Smooth muscle cell (in vitro differentiated cells): ENCODE data around the gene IL34. TPM values are rescaled to one million over a fixed set of nuclear protein-coding genes. Genes with fewer than 3 reads are reported as not detected.

Source experiments
- DNase-seq: peaks from one replicate; lab custom pipeline; 2025; ENCODE audit not compliant: unreplicated experiment; lab: John Stamatoyannopoulos, UW
- H2AFZ ChIP-seq: fragments of 200-600 bp; sonication (generic); 2 replicates; pipeline ENCODE4 v1.6.0; 2016; ENCODE audit warnings: antibody characterized with exemption, low read depth, mild to moderate bottlenecking
- H3F3A ChIP-seq: fragments of 200-600 bp; sonication (generic); 2 replicates; pipeline ENCODE4 v1.6.0; 2017; ENCODE audit warnings: antibody characterized with exemption, low read depth
- H3K27ac ChIP-seq: fragments of 200-600 bp; sonication (generic); 2 replicates; pipeline ENCODE4 v1.5.1; 2016; ENCODE audit warnings: low read depth, mild to moderate bottlenecking
- H3K27me3 ChIP-seq: fragments of 200-600 bp; sonication (generic); 2 replicates; pipeline ENCODE4 v1.6.1; 2016; ENCODE audit warnings: low read depth, mild to moderate bottlenecking
- H3K36me3 ChIP-seq: fragments of 200-600 bp; sonication (generic); 2 replicates; pipeline ENCODE4 v1.5.1; 2016; ENCODE audit warnings: low read depth
- H3K4me1 ChIP-seq: fragments of 200-600 bp; sonication (generic); 2 replicates; pipeline ENCODE4 v1.5.1; 2016; ENCODE audit warnings: low read depth
- H3K4me2 ChIP-seq: fragments of 200-600 bp; sonication (generic); 2 replicates; pipeline ENCODE4 v1.6.0; 2016; ENCODE audit warnings: mild to moderate bottlenecking
- H3K4me3 ChIP-seq: fragments of 200-600 bp; sonication (generic); 2 replicates; pipeline ENCODE4 v1.5.1; 2016; ENCODE audit warnings: mild to moderate bottlenecking
- H3K79me2 ChIP-seq: fragments of 200-600 bp; sonication (generic); 2 replicates; pipeline ENCODE4 v1.6.0; 2016; ENCODE audit warnings: low read depth, mild to moderate bottlenecking
- H3K9ac ChIP-seq: fragments of 200-600 bp; sonication (generic); 2 replicates; pipeline ENCODE4 v1.6.0; 2016; ENCODE audit warnings: low read depth
- H3K9me3 ChIP-seq: fragments of 200-600 bp; sonication (generic); replicated peaks from 2 replicates; pipeline ENCODE4 v1.5.1; 2016; ENCODE audit warnings: low read depth
- H4K20me1 ChIP-seq: fragments of 200-600 bp; sonication (generic); 2 replicates; pipeline ENCODE4 v1.6.0; 2016; ENCODE audit warnings: low read depth
- CTCF ChIP-seq: fragments of 200-600 bp; sonication (generic); IDR thresholded peaks from 2 replicates; pipeline ENCODE4 v1.5.1; 2017; ENCODE audit warnings: borderline replicate concordance, mild to moderate bottlenecking, antibody characterized with exemption; ENCODE audit not compliant: insufficient read depth, poor library complexity, severe bottlenecking
- WGBS: methylation state at CpG from one replicate; pipeline ENCODE4 v1.1.7; 2016; ENCODE audit warnings: low lambda C conversion rate; 5-methylcytosine and 5-hydroxymethylcytosine counted together
- polyA plus RNA-seq: library from polyadenylated mRNA; unstranded; fragments of >200 nt; fragmentation: Nextera tagmentation; extraction: Ambion mirVana; gene quantifications from 2 replicates; pipeline ENCODE4 v1.2.1, GENCODE V29; 2016
- total RNA-seq: library from RNA; depleted of rRNA; stranded (reverse); fragments of >200 nt; gene quantifications from 2 replicates; pipeline ENCODE4 v1.2.3, GENCODE V29; 2014

The IL34 gene
- total and polyA plus RNA-seq, 2 experiments from 2014 or later, result 0.49 TPM; not detected in 1

GRCh38 chr16:70700101-70701020 is 54.0 kb downstream of the IL34 start:
- H3K36me3 ChIP-seq, result no peaks in the 10 kb centered on the region
- DNase-seq, result no peak
- peaks cover 9% of the 10 kb centered on the region for H3F3A ChIP-seq
- WGBS, result 81% methylated on average over 28 of the region's 30 CpGs
- TF ChIP-seq CTCF, result no peak
- no peak overlapping the region for H2AFZ ChIP-seq
- H3K79me2 ChIP-seq, result no peaks in the 10 kb centered on the region
- no peak overlapping the region for H3K4me3 ChIP-seq
- H4K20me1 ChIP-seq, result no peaks in the 10 kb centered on the region
- H3K4me1 ChIP-seq, result peaks cover 10% of the 10 kb centered on the region
- H3K27me3 ChIP-seq, result no peaks in the 10 kb centered on the region
- H3K9me3 ChIP-seq, result no peaks in the 10 kb centered on the region
- H3K9ac ChIP-seq, result no peak overlapping the region
- H3K27ac ChIP-seq, result no peak overlapping the region
- peak overlapping the region; percentile 40 for H3K4me2 ChIP-seq

GRCh38 chr16:70701036-70701435 is 54.7 kb downstream of the IL34 start:
- no peak overlapping the region for H3K27ac ChIP-seq
- no peak for DNase-seq
- no peaks in the 10 kb centered on the region for H4K20me1 ChIP-seq
- TF ChIP-seq CTCF, result no peak
- H3K4me1 ChIP-seq, result peaks cover 10% of the 10 kb centered on the region
- H3K27me3 ChIP-seq, result no peaks in the 10 kb centered on the region
- H3K4me3 ChIP-seq, result no peak overlapping the region
- no peaks in the 10 kb centered on the region for H3K79me2 ChIP-seq
- H3K9me3 ChIP-seq, result no peaks in the 10 kb centered on the region
- no peak overlapping the region for H3K9ac ChIP-seq
- 77% methylated on average over 3 of the region's 3 CpGs for WGBS
- no peak overlapping the region for H2AFZ ChIP-seq
- no peak overlapping the region for H3K4me2 ChIP-seq
- peaks cover 9% of the 10 kb centered on the region for H3F3A ChIP-seq
- no peaks in the 10 kb centered on the region for H3K36me3 ChIP-seq

- Histone ChIP-seq H3K27ac (peak overlapping the region; percentile 93), H3K9ac (no peak overlapping the region), H3K4me3 (no peak overlapping the region), H3K79me2 (no peaks in the 10 kb centered on the region), H4K20me1 (no peaks in the 10 kb centered on the region), H3K36me3 (no peaks in the 10 kb centered on the region), H2AFZ (no peak overlapping the region), H3K4me2 (no peak overlapping the region), H3F3A (peaks cover 9% of the 10 kb centered on the region), H3K27me3 (no peaks in the 10 kb centered on the region), H3K4me1 (peaks cover 10% of the 10 kb centered on the region), H3K9me3 (no peaks in the 10 kb centered on the region)
- no peak for TF ChIP-seq CTCF
- 92% methylated on average over 9 of the region's 9 CpGs for WGBS
- no peak for DNase-seq
Measured at GRCh38 chr16:70701596-70701995, 55.2 kb downstream of the IL34 start.
